DMS 273 (cell line): Measurements from ENCODE around the gene MARS2.
"Not testable (repeated sequence)": the region's sequence is repeated elsewhere in the genome, so short reads cannot be mapped to it uniquely, and the experiment has no call there.

Experiments used
- DNase-seq: peaks from one replicate; lab custom pipeline; 2025; ENCODE audit not compliant: unreplicated experiment; lab: John Stamatoyannopoulos, UW

The MARS2 gene

GRCh38 chr2:197705912-197706838 is 1.0 kb downstream of the MARS2 start:
- DNase-seq, result peak; percentile 52

DNA sequence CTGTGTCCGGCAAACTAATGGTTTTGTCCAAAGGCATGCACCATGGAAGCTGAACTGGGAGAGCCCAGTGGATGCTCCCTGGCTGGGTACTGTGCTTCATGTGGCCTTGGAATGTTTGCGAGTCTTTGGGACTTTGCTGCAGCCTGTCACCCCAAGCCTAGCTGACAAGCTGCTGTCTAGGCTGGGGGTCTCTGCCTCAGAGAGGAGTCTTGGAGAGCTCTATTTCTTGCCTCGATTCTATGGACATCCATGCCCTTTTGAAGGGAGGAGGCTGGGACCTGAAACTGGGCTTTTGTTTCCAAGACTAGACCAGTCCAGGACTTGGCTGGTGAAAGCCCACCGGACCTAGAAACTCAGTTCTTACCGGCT is 1.7 kb downstream of the MARS2 start:
- DNase-seq, result peak; percentile 52

DNA sequence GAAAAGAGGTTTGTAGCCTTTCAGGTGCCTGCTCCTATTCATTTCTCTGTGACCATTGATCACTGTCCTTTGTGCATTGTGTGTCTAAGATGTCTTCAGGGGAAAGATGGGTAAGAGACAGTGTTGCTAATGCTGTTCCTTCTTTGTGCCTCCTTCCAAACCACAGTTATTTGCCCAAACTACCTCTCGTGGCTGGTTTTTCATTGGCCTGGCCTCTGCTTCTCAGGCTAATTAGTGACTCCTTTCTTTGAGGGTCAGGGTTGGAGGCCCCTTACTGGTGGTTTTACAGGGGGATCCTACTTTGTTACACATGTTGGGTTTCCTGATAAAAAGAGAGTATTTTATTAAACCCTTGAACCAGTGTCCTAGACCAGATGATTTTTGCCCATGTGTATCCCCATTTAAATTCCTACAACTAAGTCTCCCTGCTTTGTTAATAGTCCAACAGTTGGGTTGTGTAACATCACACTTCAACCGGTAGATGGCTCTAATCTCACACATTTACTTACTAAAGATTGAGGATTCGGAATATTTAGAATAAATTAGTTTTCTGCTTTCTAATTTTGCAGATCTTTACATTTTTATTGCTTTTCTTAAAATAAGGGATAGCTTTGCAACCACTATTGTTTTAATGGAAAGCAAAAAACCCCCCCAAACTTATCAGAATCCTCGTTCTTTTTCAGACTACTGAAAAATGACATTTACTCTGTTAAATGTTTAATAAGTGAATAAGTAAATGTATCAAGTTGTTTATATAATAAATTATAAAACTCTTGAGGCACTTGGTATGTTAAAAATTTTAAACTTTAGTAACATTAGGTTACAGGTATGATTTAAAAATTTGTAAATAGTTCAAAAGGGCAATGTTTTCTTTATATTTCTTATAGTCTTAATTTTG is 2.4 kb downstream of the MARS2 start:
- peak; percentile 72 for DNase-seq

DNA sequence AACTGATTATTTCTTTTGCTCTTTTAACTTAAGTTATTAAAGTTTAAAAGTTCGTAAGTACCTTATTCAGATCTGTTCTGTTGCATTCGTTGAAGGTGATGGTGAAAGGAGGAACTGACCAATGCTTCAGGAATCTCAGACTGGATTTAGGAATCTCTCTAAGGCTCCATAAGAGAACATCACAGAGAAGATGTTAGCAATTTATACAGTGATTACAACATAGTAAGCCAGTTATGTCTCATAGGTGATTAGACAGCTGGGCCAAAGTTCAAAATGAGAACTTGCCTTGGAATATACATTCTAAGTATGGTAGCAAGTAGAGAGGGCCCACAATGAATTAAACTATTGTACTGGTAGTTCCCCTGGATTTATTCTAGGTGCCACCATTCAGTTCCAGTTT is 3.2 kb downstream of the MARS2 start:
- no peak for DNase-seq

GRCh38 chr2:197709140-197709539 is 4.0 kb downstream of the MARS2 start:
- not testable (repeated sequence) for DNase-seq

DNA sequence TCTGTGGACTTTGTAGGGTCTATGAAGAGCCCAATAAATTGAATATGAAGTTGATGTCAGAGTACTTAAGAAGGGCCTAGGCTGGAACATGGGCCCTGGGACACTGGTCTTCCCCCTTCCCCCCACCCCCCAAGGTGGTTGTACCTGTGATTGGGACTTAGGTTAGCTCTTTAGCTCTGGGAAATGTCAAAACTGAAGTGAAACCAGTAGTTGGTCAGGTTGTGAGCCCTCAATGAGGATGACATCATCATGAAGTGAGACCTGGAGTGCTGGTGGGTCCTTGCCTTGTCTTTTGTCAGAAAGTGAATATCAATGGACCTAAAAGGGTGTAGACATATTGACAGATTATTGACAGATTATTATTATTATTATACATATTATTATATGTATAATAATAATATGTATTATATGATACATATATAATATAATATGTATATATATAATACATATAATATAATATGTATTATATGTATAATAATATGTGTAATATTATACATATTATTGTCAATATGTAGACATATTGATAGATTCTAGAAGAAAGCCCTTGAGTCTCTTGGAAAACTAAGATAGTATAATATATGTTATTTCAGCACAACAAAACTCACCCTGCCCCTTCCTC is 5.4 kb downstream of the MARS2 start:
- no peak for DNase-seq

DNA sequence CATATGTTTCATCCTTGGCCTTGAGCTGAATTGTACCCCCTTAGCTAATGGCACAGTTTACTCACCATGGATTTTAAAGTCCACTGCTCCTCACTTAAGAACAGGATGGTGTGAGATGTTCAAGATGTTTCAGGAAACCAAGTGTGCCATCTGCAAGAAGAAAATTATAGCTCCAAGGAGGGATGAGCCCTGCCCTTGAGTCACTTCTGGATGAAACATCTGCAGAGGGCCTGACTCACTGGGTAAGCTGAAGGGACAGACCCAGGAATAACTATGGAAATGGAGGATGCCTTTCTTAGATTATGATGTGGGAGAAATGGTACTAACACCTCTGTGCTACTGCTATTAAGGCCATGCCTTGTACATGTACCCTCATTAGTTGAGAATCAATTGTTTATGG is 6.4 kb downstream of the MARS2 start:
- no peak for DNase-seq

DNA sequence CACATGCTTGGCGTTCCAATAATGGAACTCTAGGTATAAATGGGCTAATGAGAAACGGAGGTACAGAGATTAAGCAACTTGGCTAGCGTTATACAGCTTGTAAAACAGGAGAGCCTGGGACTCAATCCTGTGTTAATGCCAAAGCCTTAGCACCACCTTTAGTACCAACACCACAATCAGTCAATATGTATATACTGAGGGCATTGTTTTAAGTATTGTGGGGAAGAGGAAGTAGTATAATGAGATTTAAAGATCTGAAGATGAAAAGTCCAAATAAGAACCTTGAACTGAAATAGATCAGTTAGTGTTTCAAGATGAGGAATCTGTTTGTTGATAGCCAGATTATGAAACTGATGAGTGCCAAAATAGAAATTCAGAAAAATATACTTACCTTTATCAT is 8.1 kb downstream of the MARS2 start:
- no peak for DNase-seq

- DNase-seq, result no peak
These were observed 12.7 kb downstream of the MARS2 start for GRCh38 chr2:197717863-197718262.

DNA sequence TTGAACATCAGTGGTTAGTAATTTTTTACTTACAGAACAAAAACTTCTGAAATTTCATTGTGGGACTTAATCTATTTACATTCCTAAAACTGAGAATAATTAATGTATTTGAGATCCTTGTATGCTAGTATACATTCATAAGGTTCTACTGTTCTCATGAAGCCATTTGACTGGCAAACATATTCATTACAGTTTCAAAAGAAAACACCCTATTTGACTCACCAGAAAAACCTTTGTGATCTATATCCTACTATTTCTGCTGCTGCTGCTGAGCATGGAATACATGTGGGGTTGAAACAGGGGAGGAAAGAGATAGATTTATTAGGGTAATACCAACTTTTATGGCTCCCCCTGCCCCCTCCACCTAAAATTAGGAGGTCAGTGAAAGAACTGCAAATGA is 21.8 kb downstream of the MARS2 start:
- no peak for DNase-seq

GRCh38 chr2:197728555-197729544 is 23.7 kb downstream of the MARS2 start:
- not testable (repeated sequence) for DNase-seq

DNA sequence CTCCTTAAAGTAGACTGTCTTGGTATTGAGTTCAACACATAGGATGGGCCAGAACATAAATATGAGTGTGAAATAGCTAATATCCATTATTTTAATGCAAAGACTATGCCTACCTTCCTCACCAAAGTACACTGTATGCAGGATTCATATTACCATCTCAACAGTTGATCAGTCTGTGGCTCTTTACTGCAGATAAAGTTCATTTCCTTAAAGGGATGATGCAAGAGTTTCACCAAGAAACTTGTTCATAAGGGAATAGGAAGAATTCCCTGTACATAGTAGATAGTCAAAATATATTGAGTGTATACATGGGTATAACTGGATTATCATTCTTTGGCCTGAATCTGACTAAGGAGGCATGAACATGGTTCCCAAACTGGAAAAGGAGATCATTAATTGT is 35.0 kb downstream of the MARS2 start:
- DNase-seq, result no peak
